ENCODE results near the gene SLC8A1. TPM values are rescaled to one million over a fixed set of nuclear protein-coding genes. Genes with fewer than 3 reads are reported as not detected.

The SLC8A1 gene
- total and polyA plus RNA-seq, 2 of the 13 experiments (the other 11 are each of a cell fraction or from before 2014, with no cell fraction given), result not detected

DNA sequence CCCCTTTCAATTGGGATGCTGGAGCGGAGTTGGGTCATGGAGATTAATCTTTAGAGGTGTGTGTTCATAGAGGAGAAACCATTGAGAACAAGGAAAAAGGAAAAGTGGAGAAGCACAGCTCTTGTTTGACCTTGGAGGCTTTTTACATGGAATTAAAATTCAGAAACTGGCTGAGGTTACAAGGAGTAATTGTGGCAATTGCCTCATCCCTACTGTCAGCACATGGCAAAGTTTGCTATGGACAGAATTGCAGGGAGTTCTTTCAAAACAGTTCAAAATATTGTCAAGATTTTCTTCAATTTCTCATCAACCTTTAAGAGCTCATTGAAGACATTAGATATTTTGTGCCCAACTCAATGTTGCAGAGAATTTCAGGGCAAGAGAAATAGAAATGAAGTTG, 232.7 kb downstream of the SLC8A1 start:
- in situ Hi-C loops (cut with HindIII; ENCODE audit: extremely low pct_ligation_motif_present, low pct_unique_long_range_greater_than_20kb), result no loop called here
- no peak overlapping the region for H2AFZ ChIP-seq (ENCODE audit: low read length)
- H3K79me2 ChIP-seq (ENCODE audit: insufficient read depth, low read length), result no peaks in the 10 kb centered on the region
- ATAC-seq (no peak), DNase-seq (ENCODE audit: low spot score) (no peak), FAIRE-seq (no peak)
- no peak overlapping the region for H3K9ac ChIP-seq (ENCODE audit: insufficient read depth, low read depth, low read length)
- no peaks in the 10 kb centered on the region for H4K20me1 ChIP-seq (ENCODE audit: insufficient read depth, low read length)
- H3K27me3 ChIP-seq (ENCODE audit: control insufficient read depth in 1 of 2, insufficient read depth in 2 of 2, low read length in 2 of 2), result no peaks in the 10 kb centered on the region
- no peaks in the 10 kb centered on the region for H3K36me3 ChIP-seq (replicated peaks in 1 of 2; ENCODE audit: control insufficient read depth in 1 of 2, insufficient read depth in 2 of 2, low read length in 2 of 2)
- CTCF ChIA-PET (ENCODE audit: low intra/inter-chr PET ratio, low total read pairs), result no interaction called here
- H3K4me3 ChIP-seq (replicated peaks in 1 of 3; ENCODE audit: insufficient read depth in 1 of 3, low read depth in 2 of 3, low read length in 3 of 3), result no peak overlapping the region
- POLR2A ChIA-PET, result no interaction called here
- no peaks in the 10 kb centered on the region for H3K4me1 ChIP-seq (ENCODE audit: insufficient read depth, low read length)
- no peaks in the 10 kb centered on the region for H3K9me3 ChIP-seq (ENCODE audit: low read length)
- intact Hi-C loops (cut with micrococcal nuclease; ENCODE audit: unreplicated experiment), result no loop called here
- no peak overlapping the region for H3K27ac ChIP-seq (ENCODE audit: extremely low read length, insufficient read depth, low read length)
- H3K4me2 ChIP-seq (ENCODE audit: low read depth, low read length), result no peak overlapping the region
- no TSS peak for BruUV-seq (replicated peaks)
- TF ChIP-seq, protein P1, sequence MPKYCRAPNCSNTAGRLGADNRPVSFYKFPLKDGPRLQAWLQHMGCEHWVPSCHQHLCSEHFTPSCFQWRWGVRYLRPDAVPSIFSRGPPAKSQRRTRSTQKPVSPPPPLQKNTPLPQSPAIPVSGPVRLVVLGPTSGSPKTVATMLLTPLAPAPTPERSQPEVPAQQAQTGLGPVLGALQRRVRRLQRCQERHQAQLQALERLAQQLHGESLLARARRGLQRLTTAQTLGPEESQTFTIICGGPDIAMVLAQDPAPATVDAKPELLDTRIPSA (CRISPR knock-in tag; IDR thresholded peaks at IDR 0.05; ENCODE audit: borderline replicate concordance), result no peak
- TF ChIP-seq TBX2 (CRISPR knock-in tag; IDR thresholded peaks at IDR 0.05; ENCODE audit: borderline replicate concordance) (no peak), ZNF674 (CRISPR knock-in tag; IDR thresholded peaks at IDR 0.05; ENCODE audit: low read depth) (no peak), ZNF446 (CRISPR knock-in tag; IDR thresholded peaks at IDR 0.05) (no peak), CENPX (CRISPR knock-in tag; IDR thresholded peaks at IDR 0.05) (no peak), SMAD9 (CRISPR knock-in tag; IDR thresholded peaks at IDR 0.05) (no peak), ZNF12 (CRISPR knock-in tag; IDR thresholded peaks at IDR 0.05) (no peak), SCMH1 (CRISPR knock-in tag; IDR thresholded peaks at IDR 0.05; ENCODE audit: borderline replicate concordance) (no peak), KDM1A (CRISPR knock-in tag; IDR thresholded peaks at IDR 0.05) (no peak)
- TF ChIP-seq, protein P2, sequence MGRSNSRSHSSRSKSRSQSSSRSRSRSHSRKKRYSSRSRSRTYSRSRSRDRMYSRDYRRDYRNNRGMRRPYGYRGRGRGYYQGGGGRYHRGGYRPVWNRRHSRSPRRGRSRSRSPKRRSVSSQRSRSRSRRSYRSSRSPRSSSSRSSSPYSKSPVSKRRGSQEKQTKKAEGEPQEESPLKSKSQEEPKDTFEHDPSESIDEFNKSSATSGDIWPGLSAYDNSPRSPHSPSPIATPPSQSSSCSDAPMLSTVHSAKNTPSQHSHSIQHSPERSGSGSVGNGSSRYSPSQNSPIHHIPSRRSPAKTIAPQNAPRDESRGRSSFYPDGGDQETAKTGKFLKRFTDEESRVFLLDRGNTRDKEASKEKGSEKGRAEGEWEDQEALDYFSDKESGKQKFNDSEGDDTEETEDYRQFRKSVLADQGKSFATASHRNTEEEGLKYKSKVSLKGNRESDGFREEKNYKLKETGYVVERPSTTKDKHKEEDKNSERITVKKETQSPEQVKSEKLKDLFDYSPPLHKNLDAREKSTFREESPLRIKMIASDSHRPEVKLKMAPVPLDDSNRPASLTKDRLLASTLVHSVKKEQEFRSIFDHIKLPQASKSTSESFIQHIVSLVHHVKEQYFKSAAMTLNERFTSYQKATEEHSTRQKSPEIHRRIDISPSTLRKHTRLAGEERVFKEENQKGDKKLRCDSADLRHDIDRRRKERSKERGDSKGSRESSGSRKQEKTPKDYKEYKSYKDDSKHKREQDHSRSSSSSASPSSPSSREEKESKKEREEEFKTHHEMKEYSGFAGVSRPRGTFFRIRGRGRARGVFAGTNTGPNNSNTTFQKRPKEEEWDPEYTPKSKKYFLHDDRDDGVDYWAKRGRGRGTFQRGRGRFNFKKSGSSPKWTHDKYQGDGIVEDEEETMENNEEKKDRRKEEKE (IDR thresholded peaks at IDR 0.05), result no peak
- TF ChIP-seq, protein P3, sequence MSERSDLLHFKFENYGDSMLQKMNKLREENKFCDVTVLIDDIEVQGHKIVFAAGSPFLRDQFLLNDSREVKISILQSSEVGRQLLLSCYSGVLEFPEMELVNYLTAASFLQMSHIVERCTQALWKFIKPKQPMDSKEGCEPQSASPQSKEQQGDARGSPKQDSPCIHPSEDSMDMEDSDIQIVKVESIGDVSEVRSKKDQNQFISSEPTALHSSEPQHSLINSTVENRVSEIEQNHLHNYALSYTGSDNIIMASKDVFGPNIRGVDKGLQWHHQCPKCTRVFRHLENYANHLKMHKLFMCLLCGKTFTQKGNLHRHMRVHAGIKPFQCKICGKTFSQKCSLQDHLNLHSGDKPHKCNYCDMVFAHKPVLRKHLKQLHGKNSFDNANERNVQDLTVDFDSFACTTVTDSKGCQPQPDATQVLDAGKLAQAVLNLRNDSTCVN (CRISPR knock-in tag; IDR thresholded peaks at IDR 0.05; ENCODE audit: borderline replicate concordance), result no peak
- TF ChIP-seq, protein P4, sequence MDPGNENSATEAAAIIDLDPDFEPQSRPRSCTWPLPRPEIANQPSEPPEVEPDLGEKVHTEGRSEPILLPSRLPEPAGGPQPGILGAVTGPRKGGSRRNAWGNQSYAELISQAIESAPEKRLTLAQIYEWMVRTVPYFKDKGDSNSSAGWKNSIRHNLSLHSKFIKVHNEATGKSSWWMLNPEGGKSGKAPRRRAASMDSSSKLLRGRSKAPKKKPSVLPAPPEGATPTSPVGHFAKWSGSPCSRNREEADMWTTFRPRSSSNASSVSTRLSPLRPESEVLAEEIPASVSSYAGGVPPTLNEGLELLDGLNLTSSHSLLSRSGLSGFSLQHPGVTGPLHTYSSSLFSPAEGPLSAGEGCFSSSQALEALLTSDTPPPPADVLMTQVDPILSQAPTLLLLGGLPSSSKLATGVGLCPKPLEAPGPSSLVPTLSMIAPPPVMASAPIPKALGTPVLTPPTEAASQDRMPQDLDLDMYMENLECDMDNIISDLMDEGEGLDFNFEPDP (CRISPR knock-in tag; conservative IDR thresholded peaks at IDR 0.05), result no peak
- TF ChIP-seq, protein P5, sequence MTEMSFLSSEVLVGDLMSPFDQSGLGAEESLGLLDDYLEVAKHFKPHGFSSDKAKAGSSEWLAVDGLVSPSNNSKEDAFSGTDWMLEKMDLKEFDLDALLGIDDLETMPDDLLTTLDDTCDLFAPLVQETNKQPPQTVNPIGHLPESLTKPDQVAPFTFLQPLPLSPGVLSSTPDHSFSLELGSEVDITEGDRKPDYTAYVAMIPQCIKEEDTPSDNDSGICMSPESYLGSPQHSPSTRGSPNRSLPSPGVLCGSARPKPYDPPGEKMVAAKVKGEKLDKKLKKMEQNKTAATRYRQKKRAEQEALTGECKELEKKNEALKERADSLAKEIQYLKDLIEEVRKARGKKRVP (CRISPR knock-in tag; IDR thresholded peaks at IDR 0.05), result no peak
- 9% methylated on average over 1 of the region's 1 CpG for WGBS (ENCODE audit: low lambda C conversion rate)
